GM21529 (cell line): ENCODE results near the gene PAX7.
"Not testable (repeated sequence)": the region's sequence is repeated elsewhere in the genome, so short reads cannot be mapped to it uniquely, and the experiment has no call there.

Experiments used
- ATAC-seq: cut with Tn5 transposase; IDR thresholded peaks from one replicate; pipeline ENCODE4 v1.9.1; 2021; ENCODE audit not compliant: unreplicated experiment

PAX7 gene

DNA sequence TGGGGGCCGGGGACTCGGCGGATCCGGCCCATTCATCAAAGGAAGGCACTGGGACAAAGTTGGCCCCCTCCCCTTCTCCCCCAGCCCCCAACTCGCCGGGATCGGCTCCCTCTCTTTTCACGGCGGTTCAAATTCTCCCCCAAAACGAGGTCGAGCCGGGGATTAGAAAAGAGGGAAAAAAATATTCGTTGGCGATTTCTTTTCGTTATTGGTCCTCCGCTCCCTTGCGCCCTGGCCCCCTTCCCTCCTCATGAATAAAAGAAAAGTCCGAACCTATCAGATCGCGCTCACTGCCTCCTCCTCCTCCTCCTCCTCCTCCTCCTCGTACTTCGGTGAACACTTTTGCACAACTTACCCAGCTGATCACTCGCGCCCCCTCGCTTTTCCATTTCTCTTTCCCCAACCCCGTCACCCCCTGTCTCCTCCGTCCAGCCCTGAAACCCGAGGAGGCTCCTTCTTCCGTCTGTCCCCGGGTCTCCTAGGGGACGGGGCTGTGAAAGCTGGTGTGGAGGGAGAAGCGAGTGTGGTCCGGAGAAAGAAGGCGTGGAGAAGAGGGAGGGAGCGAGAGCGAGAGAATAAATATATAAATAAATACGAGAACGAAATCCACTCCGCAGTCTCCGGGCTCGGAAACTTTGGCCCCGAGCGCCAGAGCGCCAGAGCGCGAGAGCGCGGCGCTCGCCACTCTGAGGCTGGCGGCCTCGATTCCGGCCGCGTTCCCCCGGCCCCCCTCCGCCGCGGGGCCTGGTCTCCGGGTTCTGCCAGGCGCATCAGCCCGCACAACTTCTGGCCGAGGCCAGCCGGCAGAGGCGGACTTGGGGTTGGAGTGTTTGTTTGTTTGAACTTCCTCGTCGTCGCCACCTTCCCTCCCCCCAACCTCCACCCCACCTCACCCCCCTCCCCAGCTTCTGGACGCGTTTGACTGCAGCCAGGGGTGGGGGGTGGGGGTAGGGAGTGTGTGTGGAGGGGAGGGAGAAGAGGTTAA lies at the start of gene PAX7:
Gene PAX7, plus strand, starts transcription at position 336 of the 985 bp plus-strand sequence. CDS start 758 bp downstream, outside the sequence.
- ATAC-seq, result no peak

DNA sequence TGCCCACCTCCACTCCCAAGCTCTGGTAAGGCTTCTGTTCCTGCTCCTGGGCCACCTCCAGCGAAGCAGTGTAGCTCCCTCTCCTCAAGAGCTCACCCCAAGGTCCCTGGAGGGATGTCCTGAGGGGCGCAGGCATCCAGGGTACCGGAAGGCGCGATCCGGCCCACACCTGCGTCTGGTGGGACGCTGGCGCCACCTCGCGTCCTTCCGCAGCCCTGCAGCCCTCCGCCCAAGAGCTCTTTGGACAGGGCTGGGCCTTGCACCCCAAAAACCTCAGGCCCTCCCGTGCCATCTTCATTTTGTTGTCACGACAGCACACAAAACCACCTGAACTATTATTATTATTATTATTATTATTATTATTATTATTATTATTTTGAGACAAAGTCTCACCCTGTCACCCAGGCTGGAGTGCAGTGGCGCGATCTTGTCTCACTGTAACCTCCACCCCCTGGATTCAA lies 49.2 kb upstream of the PAX7 start:
- ATAC-seq, result no peak

- ATAC-seq, result no peak
These were observed 47.8 kb upstream of the PAX7 start for GRCh38 chr1:18582890-18583289.

DNA sequence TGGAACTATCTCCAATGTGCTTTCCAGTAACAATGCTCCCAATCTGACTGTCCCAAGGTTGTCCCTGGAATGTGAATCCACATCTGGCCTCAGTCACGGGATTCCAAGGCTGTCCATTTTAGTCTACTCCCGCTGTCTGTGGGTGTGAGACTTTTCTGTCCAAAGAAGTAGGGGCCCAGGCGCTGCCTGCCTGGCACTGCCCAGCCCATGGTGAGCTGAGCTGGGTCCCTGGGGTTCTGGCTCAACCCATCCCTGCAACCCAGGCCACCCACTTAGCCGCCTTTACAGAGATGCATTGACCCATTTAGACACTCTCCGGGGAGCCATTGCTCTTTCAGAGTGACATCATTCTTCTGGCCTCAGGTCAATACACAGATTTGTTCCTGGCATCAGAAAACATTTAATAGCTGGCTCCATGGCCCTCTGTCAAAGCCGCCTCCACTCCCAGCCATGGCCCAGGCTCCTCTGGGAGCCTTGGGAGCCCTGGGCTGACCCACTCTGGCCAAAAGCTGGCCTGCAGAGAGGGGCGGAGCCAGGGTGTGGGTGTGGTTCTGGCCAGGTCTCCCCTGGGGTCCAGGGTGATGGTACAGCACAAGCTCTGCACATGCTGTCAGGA lies 47.2 kb upstream of the PAX7 start:
- no peak for ATAC-seq

- not testable (repeated sequence) for ATAC-seq
These were observed 44.6 kb upstream of the PAX7 start for GRCh38 chr1:18586016-18586415.

DNA sequence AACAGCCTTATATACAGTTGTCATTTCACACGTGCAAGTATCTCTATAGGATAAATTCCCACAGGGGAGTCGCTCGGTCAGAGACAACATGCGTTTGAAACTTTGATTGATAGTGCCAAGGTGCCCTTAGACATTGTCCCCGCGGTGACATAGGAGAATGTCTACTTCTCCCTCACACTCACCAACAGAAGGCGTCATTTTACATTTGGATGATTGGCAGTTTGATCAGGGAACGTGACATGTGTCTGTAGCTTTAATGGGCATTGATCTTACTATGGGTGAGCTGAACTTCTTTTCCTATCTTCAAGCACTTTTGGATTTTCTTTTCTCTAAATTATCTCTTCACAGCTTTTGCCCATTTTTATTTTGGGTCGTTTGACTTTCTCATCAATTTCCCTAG lies 42.6 kb upstream of the PAX7 start:
- no peak for ATAC-seq

- no peak for ATAC-seq
These were observed 38.3 kb upstream of the PAX7 start for GRCh38 chr1:18592368-18592767.

DNA sequence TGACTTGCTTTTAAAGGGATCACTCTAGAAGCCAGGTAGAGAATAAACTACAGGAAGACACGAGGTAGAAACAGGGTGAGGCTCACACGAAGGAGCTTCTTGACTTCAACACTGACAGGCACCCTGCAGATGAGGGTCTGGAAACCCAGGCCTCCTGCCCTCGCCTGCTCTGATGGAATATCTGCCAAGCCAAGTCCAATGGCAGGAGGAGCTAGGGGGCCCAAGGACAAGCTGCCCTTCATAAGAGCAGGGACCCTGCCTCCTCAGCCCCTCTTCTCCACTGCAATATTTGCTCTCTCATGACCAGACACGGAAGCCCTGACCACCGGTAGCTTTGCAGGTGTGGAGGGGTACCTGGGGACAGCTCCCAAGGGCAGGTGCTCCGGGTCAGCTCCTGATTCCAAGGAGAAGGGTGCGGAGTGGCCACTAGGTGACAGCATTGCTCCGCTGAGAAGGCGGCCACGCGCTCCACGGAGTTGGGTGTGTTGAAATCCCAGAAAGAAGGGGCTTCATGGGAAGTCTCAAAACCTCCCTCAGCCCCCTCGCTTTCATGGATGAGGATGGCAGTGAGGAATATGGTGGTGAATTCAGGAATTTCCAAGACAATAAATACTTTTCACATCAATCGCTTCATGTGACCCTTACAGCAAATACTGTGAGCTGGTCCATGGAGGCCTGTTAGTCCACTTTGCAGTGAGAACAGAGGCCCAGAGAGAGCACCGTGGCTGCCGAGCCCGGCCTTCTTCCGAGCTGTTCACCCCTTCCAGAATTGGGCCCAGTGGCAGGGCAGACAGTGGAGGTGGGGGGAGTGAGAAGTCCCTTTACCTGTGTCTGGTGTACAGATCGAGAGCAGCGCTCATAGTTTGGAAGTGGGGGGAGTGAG lies 33.2 kb upstream of the PAX7 start:
- ATAC-seq, result no peak

DNA sequence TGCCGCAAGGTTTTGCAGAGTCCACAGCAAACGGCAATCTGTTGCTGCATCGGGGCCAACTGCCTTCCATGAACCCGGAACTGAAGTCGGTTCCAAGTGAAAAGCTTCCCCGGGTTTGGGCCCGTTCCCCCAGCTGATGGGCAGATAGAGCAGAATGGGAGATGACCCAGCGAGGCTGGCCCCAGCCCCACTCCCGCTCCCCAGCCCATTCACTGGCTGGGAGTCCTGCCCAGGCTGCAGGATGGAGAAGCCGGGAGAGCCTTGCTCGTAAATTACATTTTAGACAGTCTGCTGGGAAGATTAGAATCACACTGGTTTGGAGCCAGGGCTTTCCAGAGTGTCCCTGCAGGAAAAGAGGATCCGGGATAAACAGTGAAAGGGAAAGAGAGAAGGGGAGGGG lies 31.6 kb upstream of the PAX7 start:
- ATAC-seq, result no peak

GRCh38 chr1:18599704-18600103 lies 30.9 kb upstream of the PAX7 start:
- no peak for ATAC-seq

GRCh38 chr1:18602533-18603211 lies 28.0 kb upstream of the PAX7 start:
- no peak for ATAC-seq

DNA sequence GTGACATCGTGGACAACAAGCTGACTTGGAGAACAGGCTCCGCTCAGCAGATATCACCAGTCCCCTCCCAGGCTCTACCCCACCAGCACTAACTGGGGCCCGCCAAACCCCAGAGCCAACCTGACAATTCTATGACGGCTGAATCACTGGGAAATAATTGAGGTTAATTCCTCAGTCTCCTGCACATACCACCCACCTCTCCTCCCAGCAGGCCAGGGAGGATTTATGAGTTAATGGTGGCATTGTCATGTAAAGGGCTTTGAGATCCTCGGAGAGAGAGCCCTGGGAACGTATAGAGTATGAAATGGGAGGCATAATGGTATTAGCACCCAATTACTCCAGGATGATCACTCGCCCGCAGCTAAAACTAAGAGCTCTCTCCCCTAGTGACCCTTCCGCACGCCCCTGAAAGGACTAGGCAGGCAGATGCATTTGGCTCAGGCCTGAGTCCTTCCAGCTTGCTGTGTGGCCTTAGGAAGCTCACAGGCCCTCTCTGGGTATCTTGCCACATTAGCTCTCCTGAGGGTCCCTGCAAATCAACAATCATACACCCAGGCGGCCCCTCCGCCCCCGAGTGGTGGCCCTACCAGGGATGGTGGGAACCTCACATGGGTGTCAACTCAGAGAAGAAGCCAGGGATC lies 27.3 kb upstream of the PAX7 start:
- no peak for ATAC-seq

- no peak for ATAC-seq
These were observed 24.0 kb upstream of the PAX7 start for GRCh38 chr1:18606443-18607288.

- no peak for ATAC-seq
These were observed 23.3 kb upstream of the PAX7 start for GRCh38 chr1:18607289-18607760.

DNA sequence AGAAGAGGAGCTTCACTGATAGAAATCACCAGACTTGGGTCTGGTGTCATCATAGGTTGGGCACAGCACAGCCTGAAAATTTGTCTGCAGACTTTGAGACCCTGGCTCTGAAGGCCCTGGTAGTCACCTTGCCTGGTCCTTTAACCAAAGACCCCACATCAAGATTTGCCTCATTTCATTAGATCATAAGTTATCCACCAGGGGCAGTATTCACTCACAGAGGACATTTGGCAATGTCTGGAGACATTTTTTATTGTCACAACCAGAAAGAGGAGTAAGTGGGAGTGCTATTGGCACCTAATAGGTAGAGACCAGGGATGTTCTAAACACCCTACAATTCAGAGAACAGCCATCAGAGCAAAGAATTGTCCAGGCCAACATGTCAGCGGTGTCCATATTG lies 22.1 kb upstream of the PAX7 start:
- no peak for ATAC-seq

- no peak for ATAC-seq
These were observed 19.3 kb upstream of the PAX7 start for GRCh38 chr1:18611311-18611710.

DNA sequence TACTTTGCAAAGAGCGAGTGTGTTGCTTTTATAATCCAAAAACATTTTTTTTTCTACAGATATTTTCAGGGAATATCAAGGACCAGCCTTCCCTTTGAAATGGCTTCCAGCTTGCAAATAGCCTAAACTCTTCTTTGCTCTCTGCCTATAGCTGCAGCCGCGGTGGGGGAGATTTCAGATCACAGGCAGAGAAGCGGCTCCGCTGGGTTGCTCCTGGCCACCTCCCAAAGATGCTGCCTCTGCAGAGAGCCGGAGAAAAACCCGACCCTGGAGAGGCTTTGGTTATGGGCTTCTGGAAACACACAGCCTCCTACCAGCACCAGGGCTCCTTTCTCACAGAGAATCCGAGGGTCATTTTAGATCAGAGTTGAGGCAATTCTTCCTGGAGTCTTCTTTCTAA lies 18.6 kb upstream of the PAX7 start:
- ATAC-seq, result no peak

DNA sequence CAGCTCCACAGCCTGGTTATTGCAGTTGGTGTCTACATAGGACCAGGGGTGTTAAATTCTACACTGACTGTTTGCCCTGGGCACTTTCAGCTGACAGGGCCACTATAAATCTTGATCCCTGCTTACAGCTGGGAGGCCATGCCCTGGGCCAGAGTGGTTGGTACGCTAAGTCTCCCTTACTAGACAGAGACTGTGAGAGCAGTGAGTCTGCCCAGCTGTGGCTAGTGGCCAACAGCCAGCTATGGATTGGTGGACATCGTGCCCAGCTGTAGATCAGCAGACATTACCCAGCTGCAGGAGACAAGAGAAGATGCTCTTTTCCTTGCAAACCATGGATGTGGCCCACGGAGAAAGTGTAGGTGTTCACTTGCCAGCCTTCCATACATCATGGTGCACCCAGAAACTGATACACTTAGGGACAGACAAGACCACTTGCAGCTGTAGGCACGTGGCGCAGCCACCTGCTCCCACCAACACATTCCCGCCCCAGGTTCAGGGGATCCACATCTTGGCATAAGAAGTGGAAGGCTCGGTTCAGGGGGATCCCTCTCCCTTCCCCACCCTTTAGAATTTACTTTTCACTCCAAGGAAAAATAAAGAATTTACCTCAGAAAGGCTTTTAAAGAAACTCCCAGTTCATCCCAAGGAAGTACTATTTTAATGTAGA lies 16.4 kb upstream of the PAX7 start:
- ATAC-seq, result no peak
